Esophagus muscularis mucosa (tissue), 4 donors: ENCODE measurements around the gene SUN5. TPM values are rescaled to one million over a fixed set of nuclear protein-coding genes. Genes with fewer than 3 reads are reported as not detected.

Experiments
- DNase-seq: peaks from one replicate; pipeline ENCODE4 v3.0.0-alpha.2; 2017; ENCODE audit errors: extremely low spot score
- H3K27ac ChIP-seq, 4 donors: fragments of 200-600 bp; sonication (generic); replicated peaks in 1 of 4; 1 replicate in 3 of 4; 2 replicates in 1 of 4; pipeline ENCODE4 v1.5.1; 2016 to 2019; ENCODE audit warnings: mild to moderate bottlenecking in 1 of 4
- H3K27me3 ChIP-seq, 4 donors: fragments of 200-600 bp; sonication (generic); one replicate each; pipeline versions ENCODE4 v1.5.1 to v1.6.0; 2016 to 2019
- H3K36me3 ChIP-seq, 4 donors: fragments of 200-600 bp; sonication (generic); one replicate each; pipeline ENCODE4 v1.5.1; 2016 to 2019
- H3K4me1 ChIP-seq, 4 donors: fragments of 200-600 bp; sonication (generic); one replicate each; pipeline ENCODE4 v1.5.1; 2016 to 2019
- H3K4me3 ChIP-seq, 4 donors: fragments of 200-600 bp; sonication (generic); 1 replicate in 2 of 4; 2 replicates in 2 of 4; pipeline ENCODE4 v1.5.1; 2016 to 2019; ENCODE audit warnings: mild to moderate bottlenecking in 4 of 4, moderate library complexity in 1 of 4
- H3K9me3 ChIP-seq, 4 donors: fragments of 200-600 bp; sonication (generic); 1 replicate in 3 of 4; 2 replicates in 1 of 4; pipeline ENCODE4 v1.5.1; 2016 to 2019
- CTCF ChIP-seq, 3 experiments: fragments of 200-600 bp in 2 of 3; fragments of 450-650 bp in 1 of 3; sonication (generic) in 2 of 3; IDR thresholded peaks; one replicate each; pipeline ENCODE4 v1.5.1; 2017 to 2019; ENCODE audit warnings: antibody characterized with exemption in 3 of 3, mild to moderate bottlenecking in 2 of 3, moderate library complexity in 1 of 3
- EP300 ChIP-seq: sonication (generic); formaldehyde crosslinking; IDR thresholded peaks from one replicate; pipeline ENCODE4 v1.6.1; 2017; ENCODE audit warnings: antibody characterized with exemption
- POLR2A ChIP-seq: fragments of 450-650 bp; IDR thresholded peaks from one replicate; pipeline ENCODE4 v1.6.1; 2017; ENCODE audit warnings: antibody characterized with exemption, moderate library complexity, mild to moderate bottlenecking, low read depth
- POLR2AphosphoS5 ChIP-seq, 2 donors: sonication (generic); formaldehyde crosslinking; IDR thresholded peaks; one replicate each; pipeline ENCODE4 v1.6.1; 2017; ENCODE audit warnings: antibody characterized with exemption in 2 of 2
- WGBS: methylation state at CpG from one replicate; pipeline ENCODE4 v1.1.5; 2018; 5-methylcytosine and 5-hydroxymethylcytosine counted together
- intact Hi-C: fragments of 100-400 bp; cut with DNase I; formaldehyde crosslinking; loops from one replicate; pipeline ENCODE4 v1.15.1; 2023
- total RNA-seq, 4 donors: library from RNA; depleted of rRNA; stranded (reverse); fragments of >200 nt; gene quantifications; one replicate each; pipeline versions ENCODE4 v1.1.0 to v1.2.1, GENCODE V29; 2016

The SUN5 gene
- total RNA-seq, 4 donors from 2014 or later = not detected

DNA sequence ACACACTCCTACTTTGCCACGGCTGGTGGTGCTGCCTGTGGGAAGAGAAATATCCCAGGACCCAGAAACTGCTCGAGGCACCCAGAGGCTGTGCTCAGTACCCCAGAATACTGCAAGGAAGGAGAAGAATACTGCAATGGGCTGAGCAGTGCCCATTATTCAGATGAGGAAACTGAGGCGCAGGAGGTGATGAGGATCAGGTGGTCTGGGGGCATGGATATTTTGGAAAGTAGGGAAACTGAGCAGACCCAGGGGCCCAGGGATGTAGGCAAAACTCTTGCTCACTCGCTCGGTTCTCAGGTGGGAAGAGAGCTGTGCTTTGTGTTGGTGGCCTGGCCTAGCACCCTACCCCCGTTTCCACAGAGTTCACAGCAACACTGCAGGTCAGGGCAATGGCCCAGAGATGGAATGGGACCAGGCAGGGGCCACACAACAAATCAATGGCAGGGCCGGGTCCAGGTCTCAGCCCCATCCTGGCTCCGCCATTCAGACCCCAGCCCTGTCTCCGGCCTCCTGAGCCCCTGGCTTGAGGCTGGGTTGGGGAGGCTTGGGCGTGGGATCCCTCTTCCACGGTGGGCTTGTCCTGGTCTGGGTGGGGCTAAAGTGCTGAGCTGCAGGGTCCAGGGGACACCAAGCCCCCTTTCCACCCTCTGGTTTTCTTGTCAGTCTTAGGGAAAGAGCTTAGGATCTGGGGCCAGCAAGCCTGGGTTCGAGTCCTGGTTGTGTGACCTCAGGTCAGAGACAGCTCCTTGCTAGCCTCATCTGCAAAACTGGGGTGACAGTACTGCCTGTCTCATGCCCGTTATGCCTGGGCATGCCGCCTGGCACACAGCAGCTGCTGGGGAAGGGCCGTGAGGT lies 33.9 kb downstream of the SUN5 start:
- TF ChIP-seq EP300 = no peak
- no peak for TF ChIP-seq CTCF (IDR thresholded peaks at IDR 0.05)
- no peak for TF ChIP-seq POLR2A
- TF ChIP-seq POLR2AphosphoS5 (IDR thresholded peaks at IDR 0.05) = no peak
- no peaks in the 10 kb centered on the region for H3K9me3 ChIP-seq
- H3K4me1 ChIP-seq = no peaks in the 10 kb centered on the region
- no peak for DNase-seq
- no peak overlapping the region for H3K27ac ChIP-seq
- intact Hi-C loops = no loop called here
- H3K27me3 ChIP-seq = peaks cover 0 to 17% (median 0%) of the 10 kb centered on the region in 4 donors
- WGBS = 90% methylated on average over 7 of the region's 15 CpGs
- H3K36me3 ChIP-seq = no peaks in the 10 kb centered on the region
- no peak overlapping the region for H3K4me3 ChIP-seq

- Histone ChIP-seq H3K27me3 (peaks cover 0 to 21% (median 0%) of the 10 kb centered on the region in 4 donors), H3K4me1 (no peaks in the 10 kb centered on the region), H3K36me3 (no peaks in the 10 kb centered on the region), H3K4me3 (no peak overlapping the region), H3K9me3 (no peaks in the 10 kb centered on the region), H3K27ac (no peak overlapping the region)
- intact Hi-C loops = no loop called here
- TF ChIP-seq POLR2A (no peak), POLR2AphosphoS5 (IDR thresholded peaks at IDR 0.05) (no peak), EP300 (no peak), CTCF (IDR thresholded peaks at IDR 0.05) (no peak)
- WGBS = 94% methylated on average over 9 of the region's 13 CpGs
- peak; percentile 83 for DNase-seq
Measured at GRCh38 chr20:32969356-32970114, 34.7 kb downstream of the SUN5 start.

- WGBS = 67% methylated on average over 18 of the region's 19 CpGs
- peaks cover 0 to 27% (median 0%) of the 10 kb centered on the region in 4 donors for H3K27me3 ChIP-seq
- DNase-seq = peak; percentile 86
- intact Hi-C loops = no loop called here
- no peak overlapping the region for H3K27ac ChIP-seq
- TF ChIP-seq POLR2AphosphoS5 (IDR thresholded peaks at IDR 0.05) (no peak), CTCF (IDR thresholded peaks at IDR 0.05) (no peak), EP300 (no peak), POLR2A (no peak)
- H3K36me3 ChIP-seq = no peaks in the 10 kb centered on the region
- no peaks in the 10 kb centered on the region for H3K9me3 ChIP-seq
- no peaks in the 10 kb centered on the region for H3K4me1 ChIP-seq
- H3K4me3 ChIP-seq = no peak overlapping the region
Measured at GRCh38 chr20:32968478-32969241, 35.6 kb downstream of the SUN5 start.

- H3K4me3 ChIP-seq = no peak overlapping the region
- DNase-seq = peak; percentile 70
- intact Hi-C loops = no loop called here
- peaks cover 0 to 27% (median 0%) of the 10 kb centered on the region in 4 donors for H3K27me3 ChIP-seq
- H3K9me3 ChIP-seq = no peaks in the 10 kb centered on the region
- H3K27ac ChIP-seq = no peak overlapping the region
- H3K36me3 ChIP-seq = no peaks in the 10 kb centered on the region
- TF ChIP-seq CTCF (IDR thresholded peaks at IDR 0.05) = no peak
- no peak for TF ChIP-seq POLR2A
- TF ChIP-seq EP300 = no peak
- TF ChIP-seq POLR2AphosphoS5 (IDR thresholded peaks at IDR 0.05) = no peak
- no peaks in the 10 kb centered on the region for H3K4me1 ChIP-seq
- 86% methylated on average over 16 of the region's 16 CpGs for WGBS
Measured at GRCh38 chr20:32967961-32968457, 36.2 kb downstream of the SUN5 start.
